WTC11 (cell line): ENCODE results near the gene STAB1. TPM values are rescaled to one million over a fixed set of nuclear protein-coding genes. Genes with fewer than 3 reads are reported as not detected.

Experiments
- ATAC-seq: fragments of 200-7000 bp; cut with Tn5 transposase; 2 replicates; pipeline ENCODE4 v1.10.0; 2021; ENCODE audit warnings: mild to moderate bottlenecking, moderate library complexity
- CTCF ChIA-PET: fragments of 300-600 bp; sonication (Branson Sonifier 250); formaldehyde crosslinking; loops from one replicate; lab custom pipeline; 2021; ENCODE audit warnings: antibody characterized with exemption; lab: Charles Lee
- POLR2A ChIA-PET: fragments of 350-600 bp; sonication (Branson Sonifier 250); formaldehyde crosslinking; loops from one replicate; lab custom pipeline; 2021; ENCODE audit warnings: antibody characterized with exemption; lab: Charles Lee
- DNase-seq: peaks from one replicate; pipeline ENCODE4 v3.0.0; 2021; ENCODE audit warnings: low spot score
- H3K27ac Mint-ChIP-seq: 2 replicates; pipeline ENCODE4 v1.8.0; 2021; ENCODE audit warnings: mixed read lengths
- H3K27me3 Mint-ChIP-seq: 2 replicates; pipeline ENCODE4 v1.8.0; 2021; ENCODE audit warnings: low read depth, mild to moderate bottlenecking, moderate library complexity, mixed read lengths
- H3K36me3 Mint-ChIP-seq: 2 replicates; pipeline ENCODE4 v1.8.0; 2021; ENCODE audit warnings: mixed read lengths
- H3K4me1 Mint-ChIP-seq: 2 replicates; pipeline ENCODE4 v1.8.0; 2022; ENCODE audit warnings: mixed read lengths
- H3K4me3 Mint-ChIP-seq: 2 replicates; pipeline ENCODE4 v1.8.0; 2021; ENCODE audit warnings: mild to moderate bottlenecking, moderate library complexity, mixed read lengths
- H3K9me3 Mint-ChIP-seq: 2 replicates; pipeline ENCODE4 v1.8.0; 2021; ENCODE audit warnings: mixed read lengths
- ESRRA ChIP-seq: sonication (generic); formaldehyde crosslinking; IDR thresholded peaks from 2 replicates; pipeline ENCODE4 v1.8.1; 2022; ENCODE audit warnings: mild to moderate bottlenecking, missing genetic modification reagents, borderline replicate concordance
- MYBL2 ChIP-seq: sonication (generic); formaldehyde crosslinking; IDR thresholded peaks from 2 replicates; pipeline ENCODE4 v1.8.1; 2023; ENCODE audit warnings: mild to moderate bottlenecking, moderate library complexity, missing genetic modification reagents
- NR2C2 ChIP-seq: sonication (generic); formaldehyde crosslinking; IDR thresholded peaks from 2 replicates; pipeline ENCODE4 v1.8.0; 2022; ENCODE audit warnings: mild to moderate bottlenecking, missing genetic modification reagents
- PRRX2 ChIP-seq: fragments of 250-450 bp; sonication (Bioruptor Pico); IDR thresholded peaks from 2 replicates; pipeline ENCODE4 v1.8.0; 2021; ENCODE audit warnings: mild to moderate bottlenecking
- RELA ChIP-seq: sonication (generic); formaldehyde crosslinking; IDR thresholded peaks from 2 replicates; pipeline ENCODE4 v1.8.1; 2022; ENCODE audit warnings: missing genetic modification reagents, mild to moderate bottlenecking, borderline replicate concordance
- RORB ChIP-seq: fragments of 250-450 bp; sonication (Bioruptor Pico); IDR thresholded peaks from 2 replicates; pipeline ENCODE4 v1.9.0; 2021; ENCODE audit warnings: mild to moderate bottlenecking
- SMAD4 ChIP-seq: sonication (generic); formaldehyde crosslinking; IDR thresholded peaks from 2 replicates; pipeline ENCODE4 v1.8.0; 2022; ENCODE audit warnings: mild to moderate bottlenecking, missing genetic modification reagents
- ZNF138 ChIP-seq: sonication (generic); formaldehyde crosslinking; conservative IDR thresholded peaks from 2 replicates; pipeline ENCODE4 v1.8.1; 2022; ENCODE audit warnings: mild to moderate bottlenecking, moderate library complexity, missing genetic modification reagents
- total RNA-seq: library from RNA; stranded (reverse); gene quantifications from 3 replicates; pipeline ENCODE4 v1.2.3, GENCODE V29; 2021
- TF ChIP-seq, protein P1 (sequence below): fragments of 250-450 bp; sonication (Bioruptor Pico); IDR thresholded peaks from 2 replicates; pipeline ENCODE4 v1.9.0; 2021; ENCODE audit warnings: mild to moderate bottlenecking
- TF ChIP-seq, protein P2 (sequence below): sonication (generic); formaldehyde crosslinking; IDR thresholded peaks from 2 replicates; pipeline ENCODE4 v1.8.1; 2023; ENCODE audit warnings: mild to moderate bottlenecking, missing genetic modification reagents, borderline replicate concordance
- TF ChIP-seq, protein P3 (sequence below): sonication (generic); formaldehyde crosslinking; IDR thresholded peaks from 2 replicates; pipeline ENCODE4 v1.8.1; 2023; ENCODE audit warnings: mild to moderate bottlenecking, missing genetic modification reagents, moderate library complexity
- TF ChIP-seq, protein P4 (sequence below): fragments of 200-600 bp; IDR thresholded peaks from 2 replicates; pipeline ENCODE4 v1.8.0; 2022; ENCODE audit warnings: antibody characterized with exemption
- TF ChIP-seq, protein P5 (sequence below): sonication (generic); formaldehyde crosslinking; IDR thresholded peaks from 2 replicates; pipeline ENCODE4 v1.8.0; 2022; ENCODE audit warnings: missing genetic modification reagents
- TF ChIP-seq, protein P6 (sequence below): sonication (generic); formaldehyde crosslinking; IDR thresholded peaks from 2 replicates; pipeline ENCODE4 v1.8.1; 2022; ENCODE audit warnings: low read depth, mild to moderate bottlenecking, moderate library complexity, missing genetic modification reagents, borderline replicate concordance
- TF ChIP-seq, protein P7 (sequence below): sonication (generic); formaldehyde crosslinking; IDR thresholded peaks from 2 replicates; pipeline ENCODE4 v1.8.0; 2023; ENCODE audit warnings: mild to moderate bottlenecking, missing genetic modification reagents

Gene STAB1
- total RNA-seq, 1 experiment from 2014 or later, result 1.9 TPM

DNA sequence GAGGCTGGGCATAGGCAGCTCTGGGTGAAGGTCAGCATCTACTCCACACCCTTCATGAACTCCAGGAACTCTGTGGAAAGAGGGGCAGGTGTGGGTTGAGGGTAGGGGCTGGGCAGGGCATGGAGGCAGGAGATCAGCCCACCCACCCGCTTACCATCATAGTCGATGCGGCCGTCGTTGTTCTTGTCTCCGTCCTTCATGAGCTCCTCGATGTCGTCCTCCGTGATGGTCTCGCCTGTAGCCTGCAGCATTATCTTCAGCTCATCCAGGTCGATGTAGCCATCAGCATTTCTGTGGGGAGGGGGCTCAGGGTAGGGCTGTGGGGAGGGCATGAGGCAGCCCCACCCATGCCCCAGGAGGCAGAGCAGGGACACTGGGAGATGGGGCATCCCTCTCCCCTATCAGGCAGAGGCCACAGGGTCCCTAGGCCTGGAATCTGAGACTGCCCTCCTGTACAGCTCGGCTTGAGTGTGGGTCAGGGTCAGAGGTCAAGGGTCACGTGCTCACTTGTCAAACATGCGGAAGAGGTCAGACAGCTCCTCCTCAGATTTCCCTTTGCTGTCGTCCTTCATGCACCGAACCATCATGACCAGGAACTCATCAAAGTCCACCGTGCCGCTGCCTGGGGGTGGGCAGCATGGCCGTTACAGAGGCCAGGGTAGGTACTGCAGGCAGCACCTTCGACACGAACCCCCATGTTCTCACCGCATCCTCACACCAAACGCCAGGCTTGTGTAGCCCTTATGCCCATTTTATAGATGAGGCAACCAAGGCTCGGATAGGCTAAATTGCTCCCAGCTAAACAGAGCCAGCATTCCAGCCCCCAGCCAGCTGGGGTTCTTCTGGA, 43.7 kb upstream of the STAB1 start (continued):
- no peak for TF ChIP-seq ESRRA
- TF ChIP-seq PRRX2 (CRISPR knock-in tag), result no peak

DNA sequence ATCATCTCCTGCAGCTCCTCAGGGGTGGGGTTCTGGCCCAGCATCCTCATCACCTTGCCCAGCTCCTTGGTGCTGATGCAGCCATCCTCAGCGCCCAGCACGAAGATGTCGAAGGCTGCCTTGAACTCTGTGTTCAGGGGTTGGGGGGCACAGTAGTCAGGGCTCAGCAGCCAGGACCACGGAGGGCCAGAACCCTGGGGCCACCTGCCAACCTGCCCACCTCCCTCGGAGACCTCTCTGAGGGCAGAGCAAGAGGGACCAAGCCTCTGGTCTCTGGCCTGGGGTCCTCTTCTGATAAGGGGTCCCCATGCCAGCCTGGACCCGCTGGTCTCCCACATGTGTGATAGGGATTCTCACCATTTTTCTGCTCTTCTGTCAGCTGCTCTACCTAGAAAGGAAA, 43.0 kb upstream of the STAB1 start:
- Mint-ChIP-seq H3K4me3 (no peak overlapping the region), H3K36me3 (peaks cover 2% of the 10 kb centered on the region; the same call in 1 of the 2 replicates), H3K27me3 (no peaks in the 10 kb centered on the region; the same call in 1 of the 2 replicates), H3K9me3 (no peaks in the 10 kb centered on the region), H3K27ac (no peak overlapping the region), H3K4me1 (peaks cover 29% of the 10 kb centered on the region)
- ATAC-seq (no peak), DNase-seq (no peak)
- ChIA-PET POLR2A (no interaction called here), CTCF (interaction anchor here (1.7 to 3.8 kb wide), 2 partner anchors 40 to 67 kb away, joined by 9 to 20 read pairs; no protein-coding TSS in a partner anchor)
- no peak for TF ChIP-seq RORB
- TF ChIP-seq, protein P1, sequence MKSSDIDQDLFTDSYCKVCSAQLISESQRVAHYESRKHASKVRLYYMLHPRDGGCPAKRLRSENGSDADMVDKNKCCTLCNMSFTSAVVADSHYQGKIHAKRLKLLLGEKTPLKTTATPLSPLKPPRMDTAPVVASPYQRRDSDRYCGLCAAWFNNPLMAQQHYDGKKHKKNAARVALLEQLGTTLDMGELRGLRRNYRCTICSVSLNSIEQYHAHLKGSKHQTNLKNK (CRISPR knock-in tag), result no peak
- TF ChIP-seq SMAD4 (CRISPR knock-in tag), result no peak
- TF ChIP-seq RELA (CRISPR knock-in tag), result no peak
- TF ChIP-seq, protein P2, sequence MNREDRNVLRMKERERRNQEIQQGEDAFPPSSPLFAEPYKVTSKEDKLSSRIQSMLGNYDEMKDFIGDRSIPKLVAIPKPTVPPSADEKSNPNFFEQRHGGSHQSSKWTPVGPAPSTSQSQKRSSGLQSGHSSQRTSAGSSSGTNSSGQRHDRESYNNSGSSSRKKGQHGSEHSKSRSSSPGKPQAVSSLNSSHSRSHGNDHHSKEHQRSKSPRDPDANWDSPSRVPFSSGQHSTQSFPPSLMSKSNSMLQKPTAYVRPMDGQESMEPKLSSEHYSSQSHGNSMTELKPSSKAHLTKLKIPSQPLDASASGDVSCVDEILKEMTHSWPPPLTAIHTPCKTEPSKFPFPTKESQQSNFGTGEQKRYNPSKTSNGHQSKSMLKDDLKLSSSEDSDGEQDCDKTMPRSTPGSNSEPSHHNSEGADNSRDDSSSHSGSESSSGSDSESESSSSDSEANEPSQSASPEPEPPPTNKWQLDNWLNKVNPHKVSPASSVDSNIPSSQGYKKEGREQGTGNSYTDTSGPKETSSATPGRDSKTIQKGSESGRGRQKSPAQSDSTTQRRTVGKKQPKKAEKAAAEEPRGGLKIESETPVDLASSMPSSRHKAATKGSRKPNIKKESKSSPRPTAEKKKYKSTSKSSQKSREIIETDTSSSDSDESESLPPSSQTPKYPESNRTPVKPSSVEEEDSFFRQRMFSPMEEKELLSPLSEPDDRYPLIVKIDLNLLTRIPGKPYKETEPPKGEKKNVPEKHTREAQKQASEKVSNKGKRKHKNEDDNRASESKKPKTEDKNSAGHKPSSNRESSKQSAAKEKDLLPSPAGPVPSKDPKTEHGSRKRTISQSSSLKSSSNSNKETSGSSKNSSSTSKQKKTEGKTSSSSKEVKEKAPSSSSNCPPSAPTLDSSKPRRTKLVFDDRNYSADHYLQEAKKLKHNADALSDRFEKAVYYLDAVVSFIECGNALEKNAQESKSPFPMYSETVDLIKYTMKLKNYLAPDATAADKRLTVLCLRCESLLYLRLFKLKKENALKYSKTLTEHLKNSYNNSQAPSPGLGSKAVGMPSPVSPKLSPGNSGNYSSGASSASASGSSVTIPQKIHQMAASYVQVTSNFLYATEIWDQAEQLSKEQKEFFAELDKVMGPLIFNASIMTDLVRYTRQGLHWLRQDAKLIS (CRISPR knock-in tag), result no peak
- TF ChIP-seq, protein P3, sequence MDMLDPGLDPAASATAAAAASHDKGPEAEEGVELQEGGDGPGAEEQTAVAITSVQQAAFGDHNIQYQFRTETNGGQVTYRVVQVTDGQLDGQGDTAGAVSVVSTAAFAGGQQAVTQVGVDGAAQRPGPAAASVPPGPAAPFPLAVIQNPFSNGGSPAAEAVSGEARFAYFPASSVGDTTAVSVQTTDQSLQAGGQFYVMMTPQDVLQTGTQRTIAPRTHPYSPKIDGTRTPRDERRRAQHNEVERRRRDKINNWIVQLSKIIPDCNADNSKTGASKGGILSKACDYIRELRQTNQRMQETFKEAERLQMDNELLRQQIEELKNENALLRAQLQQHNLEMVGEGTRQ (CRISPR knock-in tag), result no peak
- TF ChIP-seq, protein P4, sequence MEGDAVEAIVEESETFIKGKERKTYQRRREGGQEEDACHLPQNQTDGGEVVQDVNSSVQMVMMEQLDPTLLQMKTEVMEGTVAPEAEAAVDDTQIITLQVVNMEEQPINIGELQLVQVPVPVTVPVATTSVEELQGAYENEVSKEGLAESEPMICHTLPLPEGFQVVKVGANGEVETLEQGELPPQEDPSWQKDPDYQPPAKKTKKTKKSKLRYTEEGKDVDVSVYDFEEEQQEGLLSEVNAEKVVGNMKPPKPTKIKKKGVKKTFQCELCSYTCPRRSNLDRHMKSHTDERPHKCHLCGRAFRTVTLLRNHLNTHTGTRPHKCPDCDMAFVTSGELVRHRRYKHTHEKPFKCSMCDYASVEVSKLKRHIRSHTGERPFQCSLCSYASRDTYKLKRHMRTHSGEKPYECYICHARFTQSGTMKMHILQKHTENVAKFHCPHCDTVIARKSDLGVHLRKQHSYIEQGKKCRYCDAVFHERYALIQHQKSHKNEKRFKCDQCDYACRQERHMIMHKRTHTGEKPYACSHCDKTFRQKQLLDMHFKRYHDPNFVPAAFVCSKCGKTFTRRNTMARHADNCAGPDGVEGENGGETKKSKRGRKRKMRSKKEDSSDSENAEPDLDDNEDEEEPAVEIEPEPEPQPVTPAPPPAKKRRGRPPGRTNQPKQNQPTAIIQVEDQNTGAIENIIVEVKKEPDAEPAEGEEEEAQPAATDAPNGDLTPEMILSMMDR, result no peak
- no peak for TF ChIP-seq ZNF138 (CRISPR knock-in tag)
- TF ChIP-seq, protein P5, sequence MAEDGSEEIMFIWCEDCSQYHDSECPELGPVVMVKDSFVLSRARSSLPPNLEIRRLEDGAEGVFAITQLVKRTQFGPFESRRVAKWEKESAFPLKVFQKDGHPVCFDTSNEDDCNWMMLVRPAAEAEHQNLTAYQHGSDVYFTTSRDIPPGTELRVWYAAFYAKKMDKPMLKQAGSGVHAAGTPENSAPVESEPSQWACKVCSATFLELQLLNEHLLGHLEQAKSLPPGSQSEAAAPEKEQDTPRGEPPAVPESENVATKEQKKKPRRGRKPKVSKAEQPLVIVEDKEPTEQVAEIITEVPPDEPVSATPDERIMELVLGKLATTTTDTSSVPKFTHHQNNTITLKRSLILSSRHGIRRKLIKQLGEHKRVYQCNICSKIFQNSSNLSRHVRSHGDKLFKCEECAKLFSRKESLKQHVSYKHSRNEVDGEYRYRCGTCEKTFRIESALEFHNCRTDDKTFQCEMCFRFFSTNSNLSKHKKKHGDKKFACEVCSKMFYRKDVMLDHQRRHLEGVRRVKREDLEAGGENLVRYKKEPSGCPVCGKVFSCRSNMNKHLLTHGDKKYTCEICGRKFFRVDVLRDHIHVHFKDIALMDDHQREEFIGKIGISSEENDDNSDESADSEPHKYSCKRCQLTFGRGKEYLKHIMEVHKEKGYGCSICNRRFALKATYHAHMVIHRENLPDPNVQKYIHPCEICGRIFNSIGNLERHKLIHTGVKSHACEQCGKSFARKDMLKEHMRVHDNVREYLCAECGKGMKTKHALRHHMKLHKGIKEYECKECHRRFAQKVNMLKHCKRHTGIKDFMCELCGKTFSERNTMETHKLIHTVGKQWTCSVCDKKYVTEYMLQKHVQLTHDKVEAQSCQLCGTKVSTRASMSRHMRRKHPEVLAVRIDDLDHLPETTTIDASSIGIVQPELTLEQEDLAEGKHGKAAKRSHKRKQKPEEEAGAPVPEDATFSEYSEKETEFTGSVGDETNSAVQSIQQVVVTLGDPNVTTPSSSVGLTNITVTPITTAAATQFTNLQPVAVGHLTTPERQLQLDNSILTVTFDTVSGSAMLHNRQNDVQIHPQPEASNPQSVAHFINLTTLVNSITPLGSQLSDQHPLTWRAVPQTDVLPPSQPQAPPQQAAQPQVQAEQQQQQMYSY (CRISPR knock-in tag), result no peak
- no peak for TF ChIP-seq MYBL2 (CRISPR knock-in tag)
- TF ChIP-seq, protein P6, sequence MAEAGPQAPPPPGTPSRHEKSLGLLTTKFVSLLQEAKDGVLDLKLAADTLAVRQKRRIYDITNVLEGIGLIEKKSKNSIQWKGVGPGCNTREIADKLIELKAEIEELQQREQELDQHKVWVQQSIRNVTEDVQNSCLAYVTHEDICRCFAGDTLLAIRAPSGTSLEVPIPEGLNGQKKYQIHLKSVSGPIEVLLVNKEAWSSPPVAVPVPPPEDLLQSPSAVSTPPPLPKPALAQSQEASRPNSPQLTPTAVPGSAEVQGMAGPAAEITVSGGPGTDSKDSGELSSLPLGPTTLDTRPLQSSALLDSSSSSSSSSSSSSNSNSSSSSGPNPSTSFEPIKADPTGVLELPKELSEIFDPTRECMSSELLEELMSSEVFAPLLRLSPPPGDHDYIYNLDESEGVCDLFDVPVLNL, result no peak
- TF ChIP-seq NR2C2, result no peak
- TF ChIP-seq, protein P7, sequence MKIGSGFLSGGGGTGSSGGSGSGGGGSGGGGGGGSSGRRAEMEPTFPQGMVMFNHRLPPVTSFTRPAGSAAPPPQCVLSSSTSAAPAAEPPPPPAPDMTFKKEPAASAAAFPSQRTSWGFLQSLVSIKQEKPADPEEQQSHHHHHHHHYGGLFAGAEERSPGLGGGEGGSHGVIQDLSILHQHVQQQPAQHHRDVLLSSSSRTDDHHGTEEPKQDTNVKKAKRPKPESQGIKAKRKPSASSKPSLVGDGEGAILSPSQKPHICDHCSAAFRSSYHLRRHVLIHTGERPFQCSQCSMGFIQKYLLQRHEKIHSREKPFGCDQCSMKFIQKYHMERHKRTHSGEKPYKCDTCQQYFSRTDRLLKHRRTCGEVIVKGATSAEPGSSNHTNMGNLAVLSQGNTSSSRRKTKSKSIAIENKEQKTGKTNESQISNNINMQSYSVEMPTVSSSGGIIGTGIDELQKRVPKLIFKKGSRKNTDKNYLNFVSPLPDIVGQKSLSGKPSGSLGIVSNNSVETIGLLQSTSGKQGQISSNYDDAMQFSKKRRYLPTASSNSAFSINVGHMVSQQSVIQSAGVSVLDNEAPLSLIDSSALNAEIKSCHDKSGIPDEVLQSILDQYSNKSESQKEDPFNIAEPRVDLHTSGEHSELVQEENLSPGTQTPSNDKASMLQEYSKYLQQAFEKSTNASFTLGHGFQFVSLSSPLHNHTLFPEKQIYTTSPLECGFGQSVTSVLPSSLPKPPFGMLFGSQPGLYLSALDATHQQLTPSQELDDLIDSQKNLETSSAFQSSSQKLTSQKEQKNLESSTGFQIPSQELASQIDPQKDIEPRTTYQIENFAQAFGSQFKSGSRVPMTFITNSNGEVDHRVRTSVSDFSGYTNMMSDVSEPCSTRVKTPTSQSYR (CRISPR knock-in tag), result no peak
